ENCODE measurements around the gene NRSN1. TPM values are rescaled to one million over a fixed set of nuclear protein-coding genes. Genes with fewer than 3 reads are reported as not detected.
"Not testable (repeated sequence)": the region's sequence is repeated elsewhere in the genome, so short reads cannot be mapped to it uniquely, and the experiment has no call there.

The NRSN1 gene
- total RNA-seq, 3 donors from 2014 or later (not counting 1 experiment from before 2014, with no cell fraction given), result not detected

DNA sequence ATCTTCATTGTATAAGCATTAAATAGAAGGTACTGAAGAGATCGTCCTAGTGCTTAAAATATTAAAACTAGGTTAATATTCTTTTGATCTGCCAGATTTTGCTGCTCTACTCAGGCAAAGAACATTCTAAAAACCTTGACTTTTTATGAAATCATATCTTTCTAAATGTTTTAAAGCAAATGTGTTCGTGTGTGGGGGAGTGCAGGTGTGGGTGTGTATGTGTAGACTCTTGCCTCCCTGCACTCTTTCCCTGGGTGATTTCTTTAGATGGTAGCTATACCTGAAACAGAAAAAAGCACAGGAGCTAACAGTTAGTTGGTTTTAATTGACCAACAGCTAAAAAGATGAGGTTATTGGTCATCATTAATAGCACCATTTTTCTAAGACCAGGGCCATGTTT lies 5.7 kb downstream of the NRSN1 start:
- no peak overlapping the region for H3K27ac Mint-ChIP-seq
- H3K4me1 Mint-ChIP-seq, result peaks cover 0 to 3% of the 10 kb centered on the region in 2 donors
- peaks cover 2 to 9% of the 10 kb centered on the region in 2 donors for H3K9me3 Mint-ChIP-seq
- H3K4me1 ChIP-seq (ENCODE audit: control insufficient read depth, insufficient read depth, low read length), result no peaks in the 10 kb centered on the region
- H3K9me3 ChIP-seq (ENCODE audit: control insufficient read depth, insufficient read depth, low read length), result no peaks in the 10 kb centered on the region
- no CpG with 5 or more reads among the region's 2 CpGs for WGBS (ENCODE audit: insufficient coverage)
- no peaks in the 10 kb centered on the region for H3K36me3 Mint-ChIP-seq
- TF ChIP-seq, protein P1, sequence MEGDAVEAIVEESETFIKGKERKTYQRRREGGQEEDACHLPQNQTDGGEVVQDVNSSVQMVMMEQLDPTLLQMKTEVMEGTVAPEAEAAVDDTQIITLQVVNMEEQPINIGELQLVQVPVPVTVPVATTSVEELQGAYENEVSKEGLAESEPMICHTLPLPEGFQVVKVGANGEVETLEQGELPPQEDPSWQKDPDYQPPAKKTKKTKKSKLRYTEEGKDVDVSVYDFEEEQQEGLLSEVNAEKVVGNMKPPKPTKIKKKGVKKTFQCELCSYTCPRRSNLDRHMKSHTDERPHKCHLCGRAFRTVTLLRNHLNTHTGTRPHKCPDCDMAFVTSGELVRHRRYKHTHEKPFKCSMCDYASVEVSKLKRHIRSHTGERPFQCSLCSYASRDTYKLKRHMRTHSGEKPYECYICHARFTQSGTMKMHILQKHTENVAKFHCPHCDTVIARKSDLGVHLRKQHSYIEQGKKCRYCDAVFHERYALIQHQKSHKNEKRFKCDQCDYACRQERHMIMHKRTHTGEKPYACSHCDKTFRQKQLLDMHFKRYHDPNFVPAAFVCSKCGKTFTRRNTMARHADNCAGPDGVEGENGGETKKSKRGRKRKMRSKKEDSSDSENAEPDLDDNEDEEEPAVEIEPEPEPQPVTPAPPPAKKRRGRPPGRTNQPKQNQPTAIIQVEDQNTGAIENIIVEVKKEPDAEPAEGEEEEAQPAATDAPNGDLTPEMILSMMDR (IDR thresholded peaks at IDR 0.05), result no peak
- H3K27me3 ChIP-seq (ENCODE audit: control insufficient read depth, insufficient read depth, low read length), result no peaks in the 10 kb centered on the region
- peaks cover 1 to 2% of the 10 kb centered on the region in 2 donors for H3K27me3 Mint-ChIP-seq (ENCODE audit: low read depth in 2 of 2)
- ATAC-seq (no peak), DNase-seq (no peak)
- H3K4me3 Mint-ChIP-seq, result no peak overlapping the region
- no peaks in the 10 kb centered on the region for H3K36me3 ChIP-seq (ENCODE audit: control insufficient read depth, insufficient read depth, low read length)
- H3K4me3 ChIP-seq (ENCODE audit: low read length), result no peak overlapping the region
- no peak overlapping the region for H3K27ac ChIP-seq (ENCODE audit: low read length)
- intact Hi-C loops (cut with micrococcal nuclease), result no loop called here

DNA sequence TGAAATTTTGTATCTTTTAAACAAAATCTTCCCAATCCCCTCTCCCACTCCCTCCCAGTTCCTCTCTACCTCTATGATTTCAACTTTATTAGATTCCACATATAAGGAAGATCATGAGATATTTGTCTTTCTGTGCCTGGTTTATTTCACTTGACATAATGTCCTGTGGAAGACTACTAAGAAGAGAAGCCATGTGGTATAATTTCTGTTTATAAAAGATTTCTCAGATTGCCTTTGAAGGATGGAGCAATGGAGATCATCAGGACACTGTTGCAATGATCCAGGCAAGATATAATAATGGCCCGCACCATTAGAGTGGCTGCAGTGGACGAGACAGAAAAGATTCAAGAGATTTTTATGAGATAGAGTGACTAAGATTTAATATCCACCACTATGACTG lies 13.1 kb downstream of the NRSN1 start:
- intact Hi-C loops (cut with micrococcal nuclease), result no loop called here
- TF ChIP-seq, protein P1 (IDR thresholded peaks at IDR 0.05), result no peak
- Mint-ChIP-seq H3K4me3 (no peak overlapping the region), H3K27ac (no peak overlapping the region), H3K4me1 (no peaks in the 10 kb centered on the region), H3K27me3 (ENCODE audit: low read depth in 2 of 2) (no peaks in the 10 kb centered on the region), H3K9me3 (peaks cover 8 to 9% of the 10 kb centered on the region in 2 donors), H3K36me3 (no peaks in the 10 kb centered on the region)
- DNase-seq (no peak), ATAC-seq (no peak)
- no peaks in the 10 kb centered on the region for H3K4me1 ChIP-seq (ENCODE audit: control insufficient read depth, insufficient read depth, low read length)
- no peak overlapping the region for H3K27ac ChIP-seq (ENCODE audit: low read length)
- H3K27me3 ChIP-seq (ENCODE audit: control insufficient read depth, insufficient read depth, low read length), result no peaks in the 10 kb centered on the region
- H3K4me3 ChIP-seq (ENCODE audit: low read length), result no peak overlapping the region
- no peaks in the 10 kb centered on the region for H3K36me3 ChIP-seq (ENCODE audit: control insufficient read depth, insufficient read depth, low read length)
- WGBS (ENCODE audit: insufficient coverage), result 80% methylated on average over 2 of the region's 2 CpGs
- H3K9me3 ChIP-seq (ENCODE audit: control insufficient read depth, insufficient read depth, low read length), result no peaks in the 10 kb centered on the region

DNA sequence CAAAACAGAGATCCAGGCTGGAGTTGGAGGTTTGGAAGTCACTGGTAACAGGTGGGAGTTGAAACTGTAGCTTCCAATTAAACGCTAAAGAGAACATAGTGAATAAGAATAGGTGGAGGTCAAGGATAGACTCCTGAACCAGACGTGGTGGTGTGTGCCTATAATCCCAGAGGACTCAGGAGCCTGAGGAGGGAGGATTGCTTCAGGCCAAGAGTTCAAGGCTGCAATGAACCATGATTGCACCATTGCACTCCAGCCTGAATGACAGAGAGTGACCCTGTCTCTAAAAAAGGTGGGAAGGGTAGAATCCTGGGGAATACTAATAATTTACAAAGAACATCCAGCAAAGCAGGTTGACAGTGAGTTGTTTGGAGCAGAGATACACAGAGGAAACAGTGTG lies 13.6 kb downstream of the NRSN1 start:
- no peak overlapping the region for H3K27ac Mint-ChIP-seq
- Histone ChIP-seq H3K9me3 (ENCODE audit: control insufficient read depth, insufficient read depth, low read length) (no peaks in the 10 kb centered on the region), H3K4me3 (ENCODE audit: low read length) (no peak overlapping the region), H3K27me3 (ENCODE audit: control insufficient read depth, insufficient read depth, low read length) (no peaks in the 10 kb centered on the region), H3K4me1 (ENCODE audit: control insufficient read depth, insufficient read depth, low read length) (no peaks in the 10 kb centered on the region), H3K27ac (ENCODE audit: low read length) (no peak overlapping the region), H3K36me3 (ENCODE audit: control insufficient read depth, insufficient read depth, low read length) (no peaks in the 10 kb centered on the region)
- H3K36me3 Mint-ChIP-seq, result no peaks in the 10 kb centered on the region
- intact Hi-C loops (cut with micrococcal nuclease), result no loop called here
- H3K4me1 Mint-ChIP-seq, result no peaks in the 10 kb centered on the region
- TF ChIP-seq, protein P1 (IDR thresholded peaks at IDR 0.05), result no peak
- H3K27me3 Mint-ChIP-seq (ENCODE audit: low read depth in 2 of 2), result no peaks in the 10 kb centered on the region
- ATAC-seq (no peak), DNase-seq (no peak)
- WGBS (ENCODE audit: insufficient coverage), result 82% methylated on average over 2 of the region's 2 CpGs
- H3K4me3 Mint-ChIP-seq, result no peak overlapping the region
- peaks cover 8 to 9% of the 10 kb centered on the region in 2 donors for H3K9me3 Mint-ChIP-seq

DNA sequence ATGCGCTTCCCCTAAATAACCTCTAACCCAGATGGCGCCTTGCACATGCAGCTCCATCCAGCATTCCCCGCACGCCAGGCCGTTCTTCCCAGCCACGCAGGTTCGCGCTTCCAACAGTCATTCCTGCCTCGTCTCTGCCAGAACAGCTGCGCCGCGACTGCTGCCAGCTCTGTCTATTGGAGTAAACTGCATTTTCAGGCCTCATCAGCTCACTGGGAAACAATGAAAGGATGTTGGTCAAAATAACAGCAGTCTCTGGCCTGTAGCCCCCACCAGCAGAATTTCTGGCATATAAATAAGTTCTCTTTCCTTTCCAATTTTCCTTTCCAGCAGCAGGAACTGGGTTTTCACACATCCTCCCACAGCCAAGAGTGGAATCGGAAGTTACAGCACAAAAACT lies 14.6 kb downstream of the NRSN1 start:
- Histone ChIP-seq H3K9me3 (ENCODE audit: control insufficient read depth, insufficient read depth, low read length) (no peaks in the 10 kb centered on the region), H3K27ac (ENCODE audit: low read length) (no peak overlapping the region), H3K4me3 (ENCODE audit: low read length) (no peak overlapping the region), H3K27me3 (ENCODE audit: control insufficient read depth, insufficient read depth, low read length) (no peaks in the 10 kb centered on the region), H3K36me3 (ENCODE audit: control insufficient read depth, insufficient read depth, low read length) (no peaks in the 10 kb centered on the region), H3K4me1 (ENCODE audit: control insufficient read depth, insufficient read depth, low read length) (no peaks in the 10 kb centered on the region)
- TF ChIP-seq, protein P1 (IDR thresholded peaks at IDR 0.05), result no peak
- intact Hi-C loops (cut with micrococcal nuclease), result no loop called here
- Mint-ChIP-seq H3K4me1 (no peaks in the 10 kb centered on the region), H3K9me3 (peaks cover 2 to 9% of the 10 kb centered on the region in 2 donors), H3K27ac (no peak overlapping the region), H3K4me3 (no peak overlapping the region), H3K27me3 (ENCODE audit: low read depth in 2 of 2) (no peaks in the 10 kb centered on the region), H3K36me3 (no peaks in the 10 kb centered on the region)
- DNase-seq, result no peak
- 88% methylated on average over 13 of the region's 13 CpGs for WGBS (ENCODE audit: insufficient coverage)
- ATAC-seq, result no peak

DNA sequence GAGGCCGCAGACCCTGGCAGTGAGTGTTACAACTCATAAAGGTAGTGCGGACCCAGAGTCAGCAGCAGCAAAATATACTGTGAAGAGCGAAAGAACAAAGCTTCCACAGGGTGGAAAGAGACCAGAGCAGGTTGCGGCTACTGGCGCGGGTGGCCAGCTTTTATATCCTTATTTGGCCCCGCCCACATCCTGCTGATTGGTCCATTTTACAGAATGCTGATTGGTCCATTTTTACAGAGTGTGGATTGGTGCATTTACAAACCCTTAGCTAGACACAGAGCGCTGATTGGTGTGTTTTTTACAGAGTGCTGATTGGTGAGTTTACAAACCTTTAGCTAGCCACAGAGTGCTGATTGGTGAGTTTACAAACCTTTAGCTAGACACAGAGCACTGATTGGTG lies 16.7 kb downstream of the NRSN1 start:
- ATAC-seq; intact Hi-C loops (cut with micrococcal nuclease); H3K4me1 ChIP-seq (ENCODE audit: control insufficient read depth, insufficient read depth, low read length); H3K27me3 Mint-ChIP-seq (ENCODE audit: low read depth in 2 of 2); H3K36me3 ChIP-seq (ENCODE audit: control insufficient read depth, insufficient read depth, low read length); H3K9me3 ChIP-seq (ENCODE audit: control insufficient read depth, insufficient read depth, low read length); H3K27ac Mint-ChIP-seq; H3K9me3 Mint-ChIP-seq; H3K4me1 Mint-ChIP-seq; H3K27ac ChIP-seq (ENCODE audit: low read length); H3K27me3 ChIP-seq (ENCODE audit: control insufficient read depth, insufficient read depth, low read length); H3K4me3 ChIP-seq (ENCODE audit: low read length); DNase-seq; H3K4me3 Mint-ChIP-seq; H3K36me3 Mint-ChIP-seq: not testable (repeated sequence)
- WGBS (ENCODE audit: insufficient coverage), result 93% methylated on average over 8 of the region's 8 CpGs

Measured in natural killer cell (primary cell).